ENCODE data around the gene CDCA5. TPM values are rescaled to one million over a fixed set of nuclear protein-coding genes. Genes with fewer than 3 reads are reported as not detected.
A peak's percentile ranks its signal among the peaks of the same experiment; 100 is the strongest.

CDCA5 gene
- total RNA-seq, 2 donors from 2014 or later = 48.1 to 82.6 TPM

GRCh38 chr11:65111159-65111743 lies 27.4 kb upstream of the CDCA5 start:
- Histone ChIP-seq H3K9ac (ENCODE audit: extremely low read depth, low read length, poor library complexity, severe bottlenecking) (no peak overlapping the region), H3K27ac (ENCODE audit: low read depth, low read length) (no peak overlapping the region), H3K27me3 (ENCODE audit: control insufficient read depth, insufficient read depth, low read length, poor library complexity, severe bottlenecking) (no peaks in the 10 kb centered on the region), H3K9me3 (ENCODE audit: control insufficient read depth, low read length) (no peaks in the 10 kb centered on the region), H3K4me3 (ENCODE audit: low read length) (peak overlapping the region; percentile 87), H3K4me1 (ENCODE audit: control insufficient read depth, insufficient read depth, low read length) (peaks cover 4% of the 10 kb centered on the region), H3K36me3 (ENCODE audit: control insufficient read depth, insufficient read depth, low read length) (peaks cover 25% of the 10 kb centered on the region)
- Mint-ChIP-seq H3K36me3 (ENCODE audit: low read depth) (peaks cover 7% of the 10 kb centered on the region), H3K4me3 (peak overlapping the region; percentile 89), H3K27me3 (ENCODE audit: insufficient read depth) (no peaks in the 10 kb centered on the region), H3K4me1 (peaks cover 6% of the 10 kb centered on the region), H3K9me3 (no peaks in the 10 kb centered on the region), H3K27ac (peak overlapping the region; percentile 17)
- 63 to 76% methylated on average over 22 to 31 of the region's 31 CpGs for WGBS, 2 experiments (ENCODE audit: insufficient coverage in 1 of 2, insufficient read length in 1 of 2)
- TF ChIP-seq CTCF (conservative IDR thresholded peaks at IDR 0.05) = no peak
- no peak for DNase-seq

GRCh38 chr11:65110354-65110861 lies 26.6 kb upstream of the CDCA5 start:
- H3K9ac ChIP-seq (ENCODE audit: extremely low read depth, low read length, poor library complexity, severe bottlenecking) = no peak overlapping the region
- H3K4me3 ChIP-seq (ENCODE audit: low read length) = no peak overlapping the region
- Mint-ChIP-seq H3K27ac (no peak overlapping the region), H3K27me3 (ENCODE audit: insufficient read depth) (no peaks in the 10 kb centered on the region), H3K4me1 (peaks cover 9% of the 10 kb centered on the region), H3K4me3 (no peak overlapping the region), H3K9me3 (no peaks in the 10 kb centered on the region), H3K36me3 (ENCODE audit: low read depth) (peaks cover 8% of the 10 kb centered on the region)
- DNase-seq = peak; percentile 98
- H3K27ac ChIP-seq (ENCODE audit: low read depth, low read length) = no peak overlapping the region
- H3K27me3 ChIP-seq (ENCODE audit: control insufficient read depth, insufficient read depth, low read length, poor library complexity, severe bottlenecking) = no peaks in the 10 kb centered on the region
- peak; percentile 95 for TF ChIP-seq CTCF (conservative IDR thresholded peaks at IDR 0.05)
- peaks cover 23% of the 10 kb centered on the region for H3K36me3 ChIP-seq (ENCODE audit: control insufficient read depth, insufficient read depth, low read length)
- peaks cover 3% of the 10 kb centered on the region for H3K4me1 ChIP-seq (ENCODE audit: control insufficient read depth, insufficient read depth, low read length)
- 29 to 41% methylated on average over 9 to 18 of the region's 18 CpGs for WGBS, 2 experiments (ENCODE audit: insufficient coverage in 1 of 2, insufficient read length in 1 of 2)
- no peaks in the 10 kb centered on the region for H3K9me3 ChIP-seq (ENCODE audit: control insufficient read depth, low read length)

GRCh38 chr11:65109231-65110198 lies 25.7 kb upstream of the CDCA5 start:
- Mint-ChIP-seq H3K9me3 (no peaks in the 10 kb centered on the region), H3K36me3 (ENCODE audit: low read depth) (peaks cover 9% of the 10 kb centered on the region), H3K4me1 (peaks cover 11% of the 10 kb centered on the region), H3K27ac (no peak overlapping the region), H3K27me3 (ENCODE audit: insufficient read depth) (no peaks in the 10 kb centered on the region), H3K4me3 (no peak overlapping the region)
- H3K4me1 ChIP-seq (ENCODE audit: control insufficient read depth, insufficient read depth, low read length) = peaks cover 3% of the 10 kb centered on the region
- peaks cover 14% of the 10 kb centered on the region for H3K36me3 ChIP-seq (ENCODE audit: control insufficient read depth, insufficient read depth, low read length)
- H3K9ac ChIP-seq (ENCODE audit: extremely low read depth, low read length, poor library complexity, severe bottlenecking) = no peak overlapping the region
- H3K9me3 ChIP-seq (ENCODE audit: control insufficient read depth, low read length) = no peaks in the 10 kb centered on the region
- DNase-seq = peak; percentile 41
- WGBS, 2 experiments (ENCODE audit: insufficient coverage in 1 of 2, insufficient read length in 1 of 2) = 90 to 91% methylated on average over 26 to 36 of the region's 36 CpGs
- H3K27ac ChIP-seq (ENCODE audit: low read depth, low read length) = no peak overlapping the region
- H3K4me3 ChIP-seq (ENCODE audit: low read length) = no peak overlapping the region
- TF ChIP-seq CTCF (conservative IDR thresholded peaks at IDR 0.05) = no peak
- H3K27me3 ChIP-seq (ENCODE audit: control insufficient read depth, insufficient read depth, low read length, poor library complexity, severe bottlenecking) = no peaks in the 10 kb centered on the region
